Tibial artery (tissue), 4 donors: ENCODE measurements around the gene POU2F2.

Experiments
- DNase-seq, 2 donors: peaks; one replicate each; pipeline ENCODE4 v3.0.0-alpha.2; 2019
- H3K27ac ChIP-seq, 2 donors: fragments of 200-600 bp; sonication (generic) in 1 of 2; 1 replicate in 1 of 2; 2 replicates in 1 of 2; pipeline ENCODE4 v1.5.1; 2018 to 2019; ENCODE audit warnings: mild to moderate bottlenecking in 1 of 2
- H3K27me3 ChIP-seq, 2 donors: fragments of 200-600 bp; sonication (generic) in 1 of 2; one replicate each; pipeline versions ENCODE4 v1.5.1 to v1.6.0; 2016 to 2019
- H3K36me3 ChIP-seq, 3 donors: fragments of 200-600 bp; sonication (generic) in 2 of 3; one replicate each; pipeline ENCODE4 v1.5.1; 2016 to 2019; ENCODE audit warnings: mild to moderate bottlenecking in 2 of 3
- H3K4me1 ChIP-seq, 4 donors: fragments of 200-600 bp; sonication (generic) in 2 of 4; 1 replicate in 3 of 4; 2 replicates in 1 of 4; pipeline ENCODE4 v1.5.1; 2016 to 2019
- H3K4me3 ChIP-seq, 2 donors: fragments of 200-600 bp; sonication (generic) in 1 of 2; 1 replicate in 1 of 2; 2 replicates in 1 of 2; pipeline ENCODE4 v1.5.1; 2018 to 2019; ENCODE audit warnings: mild to moderate bottlenecking in 2 of 2
- H3K9me3 ChIP-seq, 3 donors: fragments of 200-600 bp; sonication (generic) in 1 of 3; one replicate each; pipeline ENCODE4 v1.5.1; 2016 to 2019
- intact Hi-C: fragments of 100-400 bp; cut with DNase I; formaldehyde crosslinking; loops from one replicate; pipeline ENCODE4 v1.15.0; 2023; ENCODE audit warnings: low total_unique reads
- TF ChIP-seq, protein P1 (sequence below), 2 experiments: fragments of 200-600 bp in 1 of 2; fragments of 450-650 bp in 1 of 2; IDR thresholded peaks; one replicate each; pipeline ENCODE4 v1.5.1; 2017 to 2019; ENCODE audit warnings: antibody characterized with exemption in 2 of 2, mild to moderate bottlenecking in 1 of 2, moderate library complexity in 1 of 2

POU2F2 gene

DNA sequence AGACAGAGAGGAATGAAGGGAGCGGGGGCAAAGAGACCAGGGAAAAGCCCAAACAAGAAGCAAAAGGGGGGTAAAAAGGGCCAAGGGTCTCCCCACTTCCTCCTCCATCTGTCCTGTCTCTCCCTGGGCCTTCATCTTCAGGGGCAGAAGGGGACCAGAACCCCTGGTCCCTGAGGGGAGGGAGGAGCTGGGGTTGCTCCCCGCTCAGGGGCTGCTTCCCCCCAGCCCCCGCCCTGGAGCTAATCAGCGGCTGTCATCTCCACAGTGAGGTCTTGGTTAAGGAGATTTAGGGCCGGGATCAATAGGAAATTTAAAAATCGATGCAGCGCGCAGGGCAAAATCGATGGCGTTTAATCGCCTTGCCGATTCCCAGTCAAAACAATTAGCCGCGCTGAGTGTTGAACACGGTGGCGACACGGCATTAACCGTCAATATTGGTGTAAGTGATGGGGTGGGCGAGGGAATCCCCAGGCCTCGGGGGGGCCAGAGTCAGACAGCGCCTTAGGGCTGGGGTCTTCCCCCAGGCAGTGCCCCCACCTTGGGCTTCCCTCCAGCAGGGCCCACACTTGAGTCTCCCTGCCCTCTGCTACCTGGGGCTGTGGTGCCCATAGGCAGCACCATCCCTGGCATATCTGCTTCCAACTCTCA is 29.5 kb upstream of the POU2F2 start:
- H3K4me1 ChIP-seq, result no peaks in the 10 kb centered on the region
- H3K4me3 ChIP-seq, result no peak overlapping the region
- H3K27me3 ChIP-seq, result peaks cover 0 to 19% of the 10 kb centered on the region in 2 donors
- no peak overlapping the region for H3K27ac ChIP-seq
- intact Hi-C loops, result no loop called here
- no peaks in the 10 kb centered on the region for H3K9me3 ChIP-seq
- no peaks in the 10 kb centered on the region for H3K36me3 ChIP-seq
- TF ChIP-seq, protein P1, sequence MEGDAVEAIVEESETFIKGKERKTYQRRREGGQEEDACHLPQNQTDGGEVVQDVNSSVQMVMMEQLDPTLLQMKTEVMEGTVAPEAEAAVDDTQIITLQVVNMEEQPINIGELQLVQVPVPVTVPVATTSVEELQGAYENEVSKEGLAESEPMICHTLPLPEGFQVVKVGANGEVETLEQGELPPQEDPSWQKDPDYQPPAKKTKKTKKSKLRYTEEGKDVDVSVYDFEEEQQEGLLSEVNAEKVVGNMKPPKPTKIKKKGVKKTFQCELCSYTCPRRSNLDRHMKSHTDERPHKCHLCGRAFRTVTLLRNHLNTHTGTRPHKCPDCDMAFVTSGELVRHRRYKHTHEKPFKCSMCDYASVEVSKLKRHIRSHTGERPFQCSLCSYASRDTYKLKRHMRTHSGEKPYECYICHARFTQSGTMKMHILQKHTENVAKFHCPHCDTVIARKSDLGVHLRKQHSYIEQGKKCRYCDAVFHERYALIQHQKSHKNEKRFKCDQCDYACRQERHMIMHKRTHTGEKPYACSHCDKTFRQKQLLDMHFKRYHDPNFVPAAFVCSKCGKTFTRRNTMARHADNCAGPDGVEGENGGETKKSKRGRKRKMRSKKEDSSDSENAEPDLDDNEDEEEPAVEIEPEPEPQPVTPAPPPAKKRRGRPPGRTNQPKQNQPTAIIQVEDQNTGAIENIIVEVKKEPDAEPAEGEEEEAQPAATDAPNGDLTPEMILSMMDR (IDR thresholded peaks at IDR 0.05), result no peak
- no peak for DNase-seq

DNA sequence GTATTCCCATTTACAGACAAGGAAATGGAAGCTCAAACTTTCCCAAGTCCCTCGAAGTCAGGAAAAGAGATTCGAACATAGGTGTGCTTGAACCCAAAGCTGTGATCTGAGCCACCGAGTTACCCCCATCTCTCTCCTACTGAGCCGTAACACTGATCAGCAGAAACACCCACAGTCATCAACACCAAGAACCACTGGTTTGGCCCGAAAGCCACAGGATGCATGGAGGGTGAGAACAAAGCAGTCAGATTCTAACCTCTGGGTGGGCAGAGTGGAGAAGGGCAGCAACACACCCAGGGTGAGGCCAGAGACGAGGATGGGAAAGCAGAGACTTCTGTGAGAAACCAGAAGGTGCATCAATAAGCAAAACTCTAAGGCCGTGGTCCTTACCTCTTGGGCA is 27.7 kb upstream of the POU2F2 start:
- H3K27ac ChIP-seq, result no peak overlapping the region
- TF ChIP-seq, protein P1 (IDR thresholded peaks at IDR 0.05), result no peak
- H3K36me3 ChIP-seq, result no peaks in the 10 kb centered on the region
- no peaks in the 10 kb centered on the region for H3K9me3 ChIP-seq
- DNase-seq, result no peak
- H3K4me3 ChIP-seq, result no peak overlapping the region
- H3K4me1 ChIP-seq, result no peaks in the 10 kb centered on the region
- H3K27me3 ChIP-seq, result peaks cover 0 to 37% of the 10 kb centered on the region in 2 donors
- intact Hi-C loops, result no loop called here

DNA sequence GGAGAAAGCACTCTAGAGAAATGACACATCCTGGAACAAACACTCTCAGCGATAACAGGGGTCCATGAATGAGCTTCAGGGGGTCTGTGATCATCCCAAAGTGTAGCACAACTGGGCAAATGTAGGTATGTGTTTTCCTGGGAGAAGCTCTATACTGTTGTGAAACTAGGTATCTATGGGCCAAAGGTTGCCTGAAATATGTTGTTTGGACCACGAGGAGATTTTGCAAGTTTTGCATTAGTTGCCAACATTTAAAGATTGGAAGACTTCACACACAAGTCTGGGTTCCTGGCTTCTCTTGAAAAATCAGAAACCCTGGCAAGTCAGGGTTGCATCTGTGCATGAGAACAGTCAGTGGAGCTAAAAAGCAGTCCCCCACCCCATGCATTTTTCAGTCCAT is 26.7 kb upstream of the POU2F2 start:
- Histone ChIP-seq H3K4me1 (no peaks in the 10 kb centered on the region), H3K4me3 (no peak overlapping the region), H3K36me3 (no peaks in the 10 kb centered on the region), H3K27ac (no peak overlapping the region), H3K27me3 (peaks cover 0 to 42% of the 10 kb centered on the region in 2 donors), H3K9me3 (no peaks in the 10 kb centered on the region)
- no peak for DNase-seq
- TF ChIP-seq, protein P1 (IDR thresholded peaks at IDR 0.05), result no peak
- intact Hi-C loops, result no loop called here

DNA sequence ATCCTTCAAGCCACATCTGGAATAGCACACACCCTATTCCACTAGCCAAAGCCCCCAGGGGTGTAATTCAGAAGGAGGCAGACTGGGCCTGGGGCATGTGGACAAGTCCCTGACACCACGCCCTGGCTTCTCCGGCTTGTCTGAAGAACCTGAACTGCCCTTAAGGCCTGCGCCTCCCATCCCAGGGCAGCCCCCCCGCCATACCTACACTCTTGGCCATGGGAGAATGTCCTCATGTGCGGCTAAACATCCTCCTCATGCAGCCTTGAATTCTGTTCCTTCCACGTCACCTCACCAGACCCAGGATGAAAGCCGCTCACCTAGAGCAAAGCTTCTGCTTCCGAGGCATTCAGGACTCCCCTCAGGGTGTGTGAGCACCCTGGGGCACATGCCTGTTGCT is 24.3 kb upstream of the POU2F2 start:
- TF ChIP-seq, protein P1 (IDR thresholded peaks at IDR 0.05), result no peak
- no peak for DNase-seq
- Histone ChIP-seq H3K4me1 (no peaks in the 10 kb centered on the region), H3K4me3 (no peak overlapping the region), H3K27me3 (peaks cover 0 to 50% of the 10 kb centered on the region in 2 donors), H3K9me3 (no peaks in the 10 kb centered on the region), H3K27ac (no peak overlapping the region), H3K36me3 (no peaks in the 10 kb centered on the region)
- intact Hi-C loops, result no loop called here

- TF ChIP-seq, protein P1 (IDR thresholded peaks at IDR 0.05), result no peak
- Histone ChIP-seq H3K27me3 (peaks cover 0 to 56% of the 10 kb centered on the region in 2 donors), H3K9me3 (no peaks in the 10 kb centered on the region), H3K4me3 (no peak overlapping the region), H3K36me3 (no peaks in the 10 kb centered on the region), H3K27ac (no peak overlapping the region), H3K4me1 (no peaks in the 10 kb centered on the region)
- intact Hi-C loops, result no loop called here
- no peak for DNase-seq
Measured at GRCh38 chr19:42155796-42156195, 23.6 kb upstream of the POU2F2 start.
